WI38 (cell line): ENCODE results near the gene SFXN5.

Source experiments
- H3K4me3 ChIP-seq: 2 replicates; pipeline ENCODE4 v1.5.1; 2011; ENCODE audit warnings: low read depth, mild to moderate bottlenecking, control low read depth, low read length
- CTCF ChIP-seq: IDR thresholded peaks from 2 replicates; pipeline ENCODE4 v1.5.1; 2012; ENCODE audit warnings: low read depth, mild to moderate bottlenecking, control low read depth, low read length

Gene SFXN5

GRCh38 chr2:72897785-72898584 lies 173.5 kb downstream of the SFXN5 start:
- no peak overlapping the region for H3K4me3 ChIP-seq
- no peak for TF ChIP-seq CTCF

GRCh38 chr2:72896446-72896845 lies 175.1 kb downstream of the SFXN5 start:
- H3K4me3 ChIP-seq = no peak overlapping the region
- no peak for TF ChIP-seq CTCF

GRCh38 chr2:72895759-72896281 lies 175.7 kb downstream of the SFXN5 start:
- H3K4me3 ChIP-seq = no peak overlapping the region
- no peak for TF ChIP-seq CTCF

GRCh38 chr2:72895154-72895553 lies 176.4 kb downstream of the SFXN5 start:
- no peak overlapping the region for H3K4me3 ChIP-seq
- no peak for TF ChIP-seq CTCF

GRCh38 chr2:72894514-72894913 lies 177.0 kb downstream of the SFXN5 start:
- TF ChIP-seq CTCF = no peak
- no peak overlapping the region for H3K4me3 ChIP-seq

GRCh38 chr2:72893594-72894319 lies 177.8 kb downstream of the SFXN5 start:
- no peak overlapping the region for H3K4me3 ChIP-seq
- TF ChIP-seq CTCF = peak; percentile 93
